G401 (cell line): ENCODE results near the gene HPGDS. TPM values are rescaled to one million over a fixed set of nuclear protein-coding genes. Genes with fewer than 3 reads are reported as not detected.
"Not testable (repeated sequence)": the region's sequence is repeated elsewhere in the genome, so short reads cannot be mapped to it uniquely, and the experiment has no call there.

Source experiments
- DNase-seq: peaks from one replicate; pipeline ENCODE4 v3.0.0-alpha.2; 2015; ENCODE audit warnings: low spot score
- in situ Hi-C: cut with HindIII; loops from 2 replicates; pipeline ENCODE4 v1.10.0; 2016; ENCODE audit warnings: low sequenced_read_pairs, mixed read lengths
- total RNA-seq: library from RNA; depleted of rRNA; stranded (reverse); fragments of >200 nt; shearing (Covaris generic); gene quantifications from 2 replicates; pipeline ENCODE4 v1.2.3, GENCODE V29; 2014; rRNA removed

The HPGDS gene
- not detected in 2 replicates for total RNA-seq

- in situ Hi-C loops: no loop called here
- DNase-seq: no peak
Observed at GRCh38 chr4:94342694-94343093, at the start of gene HPGDS. HPGDS (minus strand) TSS chr4:94342836; CDS start chr4:94334629, 8,207 bp downstream.

GRCh38 chr4:94390804-94391410 lies 48.3 kb upstream of the HPGDS start:
- DNase-seq: peak; percentile 8
- in situ Hi-C loops: no loop called here

- DNase-seq: no peak
- in situ Hi-C loops: no loop called here
Observed at GRCh38 chr4:94389595-94390267, 47.1 kb upstream of the HPGDS start.

- in situ Hi-C loops, DNase-seq: not testable (repeated sequence)
Observed at GRCh38 chr4:94387965-94388364, 45.3 kb upstream of the HPGDS start.

GRCh38 chr4:94385452-94385851 lies 42.8 kb upstream of the HPGDS start:
- in situ Hi-C loops, DNase-seq: not testable (repeated sequence)

- DNase-seq, in situ Hi-C loops: not testable (repeated sequence)
Observed at GRCh38 chr4:94382891-94383290, 40.3 kb upstream of the HPGDS start.

- in situ Hi-C loops: no loop called here
- DNase-seq: no peak
Observed at GRCh38 chr4:94378047-94378446, 35.4 kb upstream of the HPGDS start.

- no peak for DNase-seq
- in situ Hi-C loops: no loop called here
Observed at GRCh38 chr4:94377294-94377693, 34.7 kb upstream of the HPGDS start.

- in situ Hi-C loops: no loop called here
- no peak for DNase-seq
Observed at GRCh38 chr4:94375364-94375763, 32.7 kb upstream of the HPGDS start.

- DNase-seq: no peak
- in situ Hi-C loops: no loop called here
Observed at GRCh38 chr4:94373752-94374151, 31.1 kb upstream of the HPGDS start.

GRCh38 chr4:94372991-94373390 lies 30.4 kb upstream of the HPGDS start:
- no peak for DNase-seq
- in situ Hi-C loops: no loop called here

GRCh38 chr4:94372228-94372978 lies 29.8 kb upstream of the HPGDS start:
- DNase-seq: no peak
- in situ Hi-C loops: no loop called here

GRCh38 chr4:94371290-94371689 lies 28.7 kb upstream of the HPGDS start:
- no peak for DNase-seq
- in situ Hi-C loops: no loop called here

- in situ Hi-C loops: no loop called here
- DNase-seq: no peak
Observed at GRCh38 chr4:94370533-94371254, 28.1 kb upstream of the HPGDS start.

- DNase-seq: no peak
- in situ Hi-C loops: no loop called here
Observed at GRCh38 chr4:94369046-94369445, 26.4 kb upstream of the HPGDS start.

- in situ Hi-C loops: no loop called here
- no peak for DNase-seq
Observed at GRCh38 chr4:94368459-94368858, 25.8 kb upstream of the HPGDS start.

GRCh38 chr4:94365304-94365703 lies 22.7 kb upstream of the HPGDS start:
- DNase-seq: no peak
- in situ Hi-C loops: no loop called here

- in situ Hi-C loops: no loop called here
- no peak for DNase-seq
Observed at GRCh38 chr4:94364527-94364926, 21.9 kb upstream of the HPGDS start.

GRCh38 chr4:94363136-94363655 lies 20.6 kb upstream of the HPGDS start:
- DNase-seq: no peak

More at GRCh38 chr4:94363136-94363655, 20.6 kb upstream of the HPGDS start:
- in situ Hi-C loops: no loop called here
